Esophagus squamous epithelium (tissue), 5 donors: ENCODE results near the gene ZNF846. TPM values are rescaled to one million over a fixed set of nuclear protein-coding genes. Genes with fewer than 3 reads are reported as not detected.

Source experiments
- DNase-seq: peaks from one replicate; lab custom pipeline; 2025; lab: John Stamatoyannopoulos, UW
- H3K27ac ChIP-seq, 4 donors: fragments of 200-600 bp; sonication (generic); one replicate each; pipeline ENCODE4 v1.5.1; 2016 to 2019; ENCODE audit warnings: mild to moderate bottlenecking in 1 of 4
- H3K27me3 ChIP-seq, 4 donors: fragments of 200-600 bp; sonication (generic); 1 replicate in 3 of 4; 2 replicates in 1 of 4; pipeline versions ENCODE4 v1.5.1 to v1.6.0; 2017 to 2021; ENCODE audit warnings: antibody characterized with exemption in 1 of 4
- H3K36me3 ChIP-seq, 3 donors: fragments of 200-600 bp; sonication (generic); one replicate each; pipeline ENCODE4 v1.5.1; 2016 to 2019
- H3K4me1 ChIP-seq, 3 donors: fragments of 200-600 bp; sonication (generic); one replicate each; pipeline ENCODE4 v1.5.1; 2017 to 2019
- H3K4me3 ChIP-seq, 4 donors: fragments of 200-600 bp; sonication (generic); 1 replicate in 3 of 4; 2 replicates in 1 of 4; pipeline ENCODE4 v1.5.1; 2016 to 2019; ENCODE audit warnings: mild to moderate bottlenecking in 2 of 4, moderate library complexity in 1 of 4
- H3K9me3 ChIP-seq, 3 donors: fragments of 200-600 bp; sonication (generic); one replicate each; pipeline ENCODE4 v1.5.1; 2016 to 2019
- POLR2A ChIP-seq, 4 donors: fragments of 450-650 bp; IDR thresholded peaks; one replicate each; pipeline ENCODE4 v1.6.1; 2017; ENCODE audit warnings: antibody characterized with exemption in 4 of 4, mild to moderate bottlenecking in 4 of 4, moderate library complexity in 3 of 4
- WGBS, 2 donors: methylation state at CpG; one replicate each; pipeline ENCODE4 v1.1.5; 2018; 5-methylcytosine and 5-hydroxymethylcytosine counted together
- intact Hi-C: fragments of 100-400 bp; cut with DNase I; formaldehyde crosslinking; loops from one replicate; pipeline ENCODE4 v1.15.0; 2022
- total RNA-seq, 4 donors: library from RNA; depleted of rRNA; stranded (reverse); fragments of >200 nt; gene quantifications; one replicate each; pipeline ENCODE4 v1.1.0, GENCODE V29; 2016
- TF ChIP-seq, protein P1 (sequence below), 6 experiments: fragments of 450-650 bp in 4 of 6; fragments of 200-600 bp in 2 of 6; sonication (generic) in 2 of 6; IDR thresholded peaks; one replicate each; pipeline ENCODE4 v1.5.1; 2016 to 2019; ENCODE audit warnings: antibody characterized with exemption in 6 of 6, mild to moderate bottlenecking in 4 of 6, moderate library complexity in 4 of 6
- donor health status: DM: yes; HTN: yes; CAD: no.

The ZNF846 gene
- total RNA-seq, 4 donors from 2014 or later, result 10.8 to 18.5 (median 13.5) TPM

DNA sequence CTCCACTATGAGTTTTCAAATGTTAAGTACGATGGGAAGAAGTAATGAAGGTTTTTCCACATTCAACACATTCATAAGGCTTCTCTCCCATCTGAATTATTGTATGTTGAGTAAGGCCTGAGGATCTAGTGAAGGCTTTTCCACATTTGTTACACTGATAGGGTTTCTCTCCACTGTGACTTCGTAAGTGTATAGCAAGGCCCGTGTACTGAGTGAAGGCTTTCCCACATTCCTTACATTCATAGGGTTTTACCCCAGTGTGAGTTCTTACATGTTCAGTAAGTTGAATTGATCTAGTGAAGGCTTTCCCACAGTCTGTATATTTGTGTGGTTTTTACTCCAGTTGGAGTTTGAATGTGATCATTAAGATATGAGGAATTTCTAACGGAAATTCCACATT, 44.4 kb downstream of the ZNF846 start:
- no peak overlapping the region for H3K27ac ChIP-seq
- 86 to 95% methylated on average over 4 of the region's 4 CpGs for whole genome bisulfite sequencing, 2 donors
- no peak overlapping the region for H3K4me3 ChIP-seq
- no peaks in the 10 kb centered on the region for H3K27me3 ChIP-seq
- intact Hi-C loops, result no loop called here
- no peak for TF ChIP-seq POLR2A (IDR thresholded peaks at IDR 0.05)
- TF ChIP-seq, protein P1, sequence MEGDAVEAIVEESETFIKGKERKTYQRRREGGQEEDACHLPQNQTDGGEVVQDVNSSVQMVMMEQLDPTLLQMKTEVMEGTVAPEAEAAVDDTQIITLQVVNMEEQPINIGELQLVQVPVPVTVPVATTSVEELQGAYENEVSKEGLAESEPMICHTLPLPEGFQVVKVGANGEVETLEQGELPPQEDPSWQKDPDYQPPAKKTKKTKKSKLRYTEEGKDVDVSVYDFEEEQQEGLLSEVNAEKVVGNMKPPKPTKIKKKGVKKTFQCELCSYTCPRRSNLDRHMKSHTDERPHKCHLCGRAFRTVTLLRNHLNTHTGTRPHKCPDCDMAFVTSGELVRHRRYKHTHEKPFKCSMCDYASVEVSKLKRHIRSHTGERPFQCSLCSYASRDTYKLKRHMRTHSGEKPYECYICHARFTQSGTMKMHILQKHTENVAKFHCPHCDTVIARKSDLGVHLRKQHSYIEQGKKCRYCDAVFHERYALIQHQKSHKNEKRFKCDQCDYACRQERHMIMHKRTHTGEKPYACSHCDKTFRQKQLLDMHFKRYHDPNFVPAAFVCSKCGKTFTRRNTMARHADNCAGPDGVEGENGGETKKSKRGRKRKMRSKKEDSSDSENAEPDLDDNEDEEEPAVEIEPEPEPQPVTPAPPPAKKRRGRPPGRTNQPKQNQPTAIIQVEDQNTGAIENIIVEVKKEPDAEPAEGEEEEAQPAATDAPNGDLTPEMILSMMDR (IDR thresholded peaks at IDR 0.05), result no peak
- H3K36me3 ChIP-seq, result no peaks in the 10 kb centered on the region
- peaks cover 0 to 17% (median 4%) of the 10 kb centered on the region in 3 donors for H3K9me3 ChIP-seq
- peaks cover 0 to 9% (median 0%) of the 10 kb centered on the region in 3 donors for H3K4me1 ChIP-seq
- DNase-seq, result no peak

DNA sequence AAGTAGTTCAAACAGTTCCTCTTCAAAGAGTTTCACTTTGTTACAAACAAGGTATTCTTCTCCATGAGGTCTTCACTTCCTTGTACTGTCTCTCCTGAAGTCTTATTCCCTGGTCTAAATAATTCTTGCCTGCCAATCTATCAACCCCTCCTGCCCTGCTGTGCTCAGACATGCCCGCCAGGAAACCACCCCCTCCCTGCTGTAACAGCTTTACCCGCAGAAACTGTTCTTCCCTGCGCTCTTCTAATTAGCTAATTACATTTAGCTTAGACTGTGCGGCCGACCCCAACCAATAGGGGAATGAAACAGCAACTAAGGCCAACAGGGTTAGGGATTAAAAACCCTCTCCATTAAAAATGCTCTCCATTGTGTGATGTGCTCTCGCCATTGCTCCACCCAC, 46.7 kb downstream of the ZNF846 start:
- intact Hi-C loops, result no loop called here
- Histone ChIP-seq H3K9me3 (peaks cover 0 to 17% (median 4%) of the 10 kb centered on the region in 3 donors), H3K4me3 (no peak overlapping the region), H3K36me3 (no peaks in the 10 kb centered on the region), H3K27ac (peak overlapping the region in 2 of 4 donors; percentile 10 to 30), H3K4me1 (peaks cover 0 to 9% (median 0%) of the 10 kb centered on the region in 3 donors), H3K27me3 (no peaks in the 10 kb centered on the region)
- TF ChIP-seq, protein P1 (IDR thresholded peaks at IDR 0.05), result peak in 1 of 6 experiments; percentile 33
- no peak for TF ChIP-seq POLR2A (IDR thresholded peaks at IDR 0.05)
- no peak for DNase-seq
- WGBS, 2 donors, result 16 to 21% methylated on average over 6 of the region's 6 CpGs

DNA sequence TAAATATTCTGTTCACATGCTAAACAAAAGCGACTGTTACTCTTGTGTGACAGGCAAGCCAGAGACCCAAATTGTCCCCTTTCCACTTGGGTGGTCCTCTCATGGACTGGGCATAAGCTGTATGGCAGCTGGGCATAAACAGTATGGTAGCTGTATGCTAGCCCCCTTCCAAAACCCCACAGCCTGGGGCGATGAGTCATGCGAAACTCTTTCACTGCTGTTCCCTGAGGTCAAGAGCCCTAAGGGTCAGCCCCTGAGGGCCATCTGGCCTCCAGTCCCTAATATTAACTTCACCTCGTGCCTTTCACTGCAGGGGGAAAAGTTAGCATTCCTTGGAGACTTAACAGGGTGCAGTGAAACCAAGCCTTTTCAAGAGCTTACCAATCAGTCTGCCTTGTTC, 48.0 kb downstream of the ZNF846 start:
- Histone ChIP-seq H3K4me3 (no peak overlapping the region), H3K27ac (no peak overlapping the region), H3K9me3 (peaks cover 0 to 17% (median 4%) of the 10 kb centered on the region in 3 donors), H3K4me1 (peaks cover 0 to 9% (median 0%) of the 10 kb centered on the region in 3 donors), H3K36me3 (no peaks in the 10 kb centered on the region), H3K27me3 (no peaks in the 10 kb centered on the region)
- WGBS, 2 donors, result 55 to 82% methylated on average over 4 of the region's 4 CpGs
- DNase-seq, result no peak
- no peak for TF ChIP-seq POLR2A (IDR thresholded peaks at IDR 0.05)
- TF ChIP-seq, protein P1 (IDR thresholded peaks at IDR 0.05), result no peak
- intact Hi-C loops, result no loop called here

DNA sequence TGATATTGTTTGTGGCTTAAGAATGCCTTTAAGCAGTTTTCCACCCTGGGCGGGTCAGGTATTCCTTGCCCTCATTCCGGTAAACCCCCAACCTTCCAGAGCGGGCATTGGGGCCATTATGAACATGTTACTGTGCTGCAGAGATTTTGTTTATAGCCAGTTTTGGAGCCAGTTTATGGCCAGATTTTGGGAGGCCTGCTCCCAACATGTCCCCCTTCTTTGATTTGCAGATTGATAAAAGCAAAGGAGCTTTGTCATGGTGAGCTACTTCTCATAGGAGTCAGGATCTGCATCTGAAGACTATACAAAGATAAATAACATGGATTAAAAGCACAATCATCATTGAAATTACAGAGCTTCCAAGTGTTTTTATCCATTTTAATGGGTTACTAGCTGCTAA, 56.7 kb downstream of the ZNF846 start:
- Histone ChIP-seq H3K27me3 (no peaks in the 10 kb centered on the region), H3K9me3 (peaks cover 0 to 30% (median 22%) of the 10 kb centered on the region in 3 donors), H3K27ac (no peak overlapping the region), H3K4me3 (no peak overlapping the region), H3K36me3 (no peaks in the 10 kb centered on the region), H3K4me1 (no peaks in the 10 kb centered on the region)
- intact Hi-C loops, result no loop called here
- WGBS, 2 donors, result 89 to 97% methylated on average over 3 of the region's 3 CpGs
- DNase-seq, result no peak
- TF ChIP-seq, protein P1 (IDR thresholded peaks at IDR 0.05), result no peak
- TF ChIP-seq POLR2A (IDR thresholded peaks at IDR 0.05), result no peak

DNA sequence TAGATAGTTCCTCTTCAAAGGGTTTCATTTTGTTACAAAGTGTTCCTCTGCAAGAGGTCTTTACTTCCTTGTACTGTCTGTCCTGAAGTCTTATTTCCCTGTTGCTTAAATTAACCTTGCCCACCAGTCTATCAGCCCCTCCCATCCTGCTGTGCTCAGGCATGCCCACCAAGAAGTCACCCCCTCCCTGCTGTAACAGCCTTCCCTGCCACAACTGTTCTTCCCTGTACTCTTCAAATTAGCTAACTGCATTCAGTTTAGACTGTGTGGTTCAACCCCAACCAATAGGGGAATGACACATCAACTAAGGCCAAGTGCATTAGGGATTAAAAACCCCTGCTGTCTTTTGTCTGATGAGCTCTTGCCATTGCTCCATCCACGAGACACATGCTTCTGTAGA, 59.2 kb downstream of the ZNF846 start:
- H3K27me3 ChIP-seq, result no peaks in the 10 kb centered on the region
- H3K9me3 ChIP-seq, result peaks cover 0 to 30% (median 22%) of the 10 kb centered on the region in 3 donors
- no peak overlapping the region for H3K4me3 ChIP-seq
- H3K36me3 ChIP-seq, result no peaks in the 10 kb centered on the region
- H3K4me1 ChIP-seq, result no peaks in the 10 kb centered on the region
- 0 to 5% methylated on average over 1 of the region's 1 CpG for WGBS, 2 donors
- peak overlapping the region in 2 of 4 donors; percentile 42 to 53 for H3K27ac ChIP-seq
- intact Hi-C loops, result no loop called here
- no peak for DNase-seq
- no peak for TF ChIP-seq POLR2A (IDR thresholded peaks at IDR 0.05)
- TF ChIP-seq, protein P1 (IDR thresholded peaks at IDR 0.05), result peak in 1 of 6 experiments; percentile 15
